ENCODE measurements around the gene ANKRD33B. TPM values are rescaled to one million over a fixed set of nuclear protein-coding genes. Genes with fewer than 3 reads are reported as not detected.
A peak's percentile ranks its signal among the peaks of the same experiment; 100 is the strongest.

The ANKRD33B gene
- total RNA-seq, 4 donors from 2014 or later = 4.4 to 17.2 (median 5.9) TPM

DNA sequence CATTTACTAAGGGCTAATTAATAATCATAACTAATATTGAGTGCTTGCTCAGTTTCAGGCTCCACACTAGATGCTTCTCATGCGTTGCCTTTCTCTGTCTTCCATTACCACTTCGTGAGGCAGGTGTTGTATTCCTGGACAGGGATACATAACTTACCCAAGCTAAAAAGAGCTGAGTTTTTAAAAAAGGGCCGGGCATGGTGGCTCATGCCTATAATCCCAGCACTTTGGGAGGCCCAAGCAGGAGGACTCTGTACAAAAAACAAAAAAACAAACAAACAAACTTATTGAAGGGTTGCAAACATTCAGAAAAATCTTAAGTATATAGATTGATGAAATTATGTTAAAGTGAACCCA lies 12.1 kb upstream of the ANKRD33B start:
- ATAC-seq = no peak
- H3K4me3 ChIP-seq = no peak overlapping the region
- H3K27ac ChIP-seq = peak overlapping the region in 3 of 4 donors; percentile 50 to 59 (median 54)
- WGBS, 2 donors (ENCODE audit: low coverage in 1 of 2) = 79% methylated on average over 2 of the region's 3 CpGs; no CpG with 5 or more reads in 1 of the 2 donors
- TF ChIP-seq POLR2A (IDR thresholded peaks at IDR 0.05) (no peak), POLR2AphosphoS5 (IDR thresholded peaks at IDR 0.05) (no peak), EP300 (IDR thresholded peaks at IDR 0.05) (no peak)
- TF ChIP-seq, protein P1, sequence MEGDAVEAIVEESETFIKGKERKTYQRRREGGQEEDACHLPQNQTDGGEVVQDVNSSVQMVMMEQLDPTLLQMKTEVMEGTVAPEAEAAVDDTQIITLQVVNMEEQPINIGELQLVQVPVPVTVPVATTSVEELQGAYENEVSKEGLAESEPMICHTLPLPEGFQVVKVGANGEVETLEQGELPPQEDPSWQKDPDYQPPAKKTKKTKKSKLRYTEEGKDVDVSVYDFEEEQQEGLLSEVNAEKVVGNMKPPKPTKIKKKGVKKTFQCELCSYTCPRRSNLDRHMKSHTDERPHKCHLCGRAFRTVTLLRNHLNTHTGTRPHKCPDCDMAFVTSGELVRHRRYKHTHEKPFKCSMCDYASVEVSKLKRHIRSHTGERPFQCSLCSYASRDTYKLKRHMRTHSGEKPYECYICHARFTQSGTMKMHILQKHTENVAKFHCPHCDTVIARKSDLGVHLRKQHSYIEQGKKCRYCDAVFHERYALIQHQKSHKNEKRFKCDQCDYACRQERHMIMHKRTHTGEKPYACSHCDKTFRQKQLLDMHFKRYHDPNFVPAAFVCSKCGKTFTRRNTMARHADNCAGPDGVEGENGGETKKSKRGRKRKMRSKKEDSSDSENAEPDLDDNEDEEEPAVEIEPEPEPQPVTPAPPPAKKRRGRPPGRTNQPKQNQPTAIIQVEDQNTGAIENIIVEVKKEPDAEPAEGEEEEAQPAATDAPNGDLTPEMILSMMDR (IDR thresholded peaks at IDR 0.05) = no peak
- H3K27me3 ChIP-seq = peaks cover 42% of the 10 kb centered on the region
- H3K36me3 ChIP-seq = no peaks in the 10 kb centered on the region
- H3K9me3 ChIP-seq = no peaks in the 10 kb centered on the region
- peaks cover 0 to 7% (median 0%) of the 10 kb centered on the region in 3 donors for H3K4me1 ChIP-seq

DNA sequence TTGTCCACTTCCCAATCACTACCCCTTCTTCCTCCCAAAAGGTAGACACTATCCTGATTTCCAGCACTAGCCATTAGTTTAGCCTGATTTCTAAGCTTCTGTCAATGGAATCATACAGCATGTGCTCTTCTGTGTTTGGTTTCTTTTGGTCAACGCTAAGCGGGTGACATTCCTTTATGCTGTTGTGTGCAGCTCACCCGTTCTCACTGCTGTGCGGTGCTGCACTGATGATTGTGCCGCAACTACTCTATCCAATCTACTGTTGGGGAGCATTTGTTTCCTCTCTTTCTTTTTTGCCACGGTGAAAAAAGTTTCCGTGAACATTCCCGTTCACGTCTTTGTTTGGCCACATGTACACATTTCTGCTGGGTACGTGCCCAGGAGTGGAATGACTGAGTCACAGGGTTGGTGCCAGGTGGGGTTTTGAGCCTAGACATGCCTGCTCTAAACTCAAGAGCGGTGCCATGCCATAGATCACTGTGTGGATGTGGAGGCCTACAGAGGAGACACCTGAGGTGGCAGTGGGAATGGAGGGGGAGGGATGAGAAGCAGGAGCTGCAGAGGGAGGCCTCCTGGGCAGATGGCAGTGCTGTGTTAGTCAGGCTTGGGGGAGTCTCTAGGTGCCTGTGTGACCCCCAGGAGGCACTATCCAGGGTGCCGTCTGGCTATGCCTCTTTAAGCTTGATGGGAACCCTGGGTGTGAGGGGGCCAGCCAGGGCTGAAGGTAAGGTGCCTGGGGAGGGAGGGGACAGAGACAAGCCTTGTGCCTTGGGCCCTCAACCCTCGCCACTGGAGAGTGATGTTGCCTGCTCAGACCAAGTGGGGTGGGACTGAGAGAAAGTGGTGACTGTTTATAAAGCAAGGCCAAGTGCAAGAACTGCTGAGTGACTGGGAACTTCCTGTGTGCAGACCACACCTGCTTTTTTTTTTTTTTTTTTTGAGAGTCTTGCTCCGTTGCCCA lies 11.4 kb upstream of the ANKRD33B start:
- H3K27me3 ChIP-seq = peaks cover 48% of the 10 kb centered on the region
- peak overlapping the region in 3 of 4 donors; percentile 50 to 59 (median 54) for H3K27ac ChIP-seq
- H3K9me3 ChIP-seq = no peaks in the 10 kb centered on the region
- H3K4me1 ChIP-seq = peaks cover 0 to 14% (median 0%) of the 10 kb centered on the region in 3 donors
- TF ChIP-seq POLR2AphosphoS5 (IDR thresholded peaks at IDR 0.05) = no peak
- TF ChIP-seq, protein P1 (IDR thresholded peaks at IDR 0.05) = no peak
- no peak for TF ChIP-seq POLR2A (IDR thresholded peaks at IDR 0.05)
- no peak for TF ChIP-seq EP300 (IDR thresholded peaks at IDR 0.05)
- H3K4me3 ChIP-seq = no peak overlapping the region
- 80 to 88% methylated on average over 1 to 13 of the region's 14 CpGs for WGBS, 2 donors (ENCODE audit: low coverage in 1 of 2)
- no peaks in the 10 kb centered on the region for H3K36me3 ChIP-seq
- ATAC-seq = no peak

DNA sequence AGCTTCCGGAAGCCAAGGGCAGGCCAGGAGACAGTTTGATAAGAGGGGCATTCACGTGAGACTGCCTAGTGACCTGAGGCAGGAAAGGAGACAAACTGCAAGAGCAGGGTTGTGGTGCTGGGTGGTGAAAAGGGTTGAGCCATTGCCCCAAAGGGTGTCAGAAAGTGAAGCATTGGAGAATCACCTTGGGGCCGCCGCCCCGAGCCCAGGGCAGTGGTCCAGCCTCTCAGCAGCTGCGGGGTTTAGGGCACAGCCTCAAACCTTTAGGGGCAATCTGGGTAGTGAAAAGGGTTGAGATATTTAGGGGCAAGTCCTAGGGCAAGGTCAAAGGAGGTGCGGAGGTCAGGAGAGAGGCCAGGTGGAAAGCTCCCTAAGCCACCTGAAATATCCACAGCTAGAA lies 10.4 kb upstream of the ANKRD33B start:
- Histone ChIP-seq H3K4me1 (peaks cover 0 to 16% (median 0%) of the 10 kb centered on the region in 3 donors), H3K4me3 (no peak overlapping the region), H3K27ac (no peak overlapping the region), H3K9me3 (no peaks in the 10 kb centered on the region), H3K36me3 (no peaks in the 10 kb centered on the region), H3K27me3 (peaks cover 53% of the 10 kb centered on the region)
- TF ChIP-seq POLR2AphosphoS5 (IDR thresholded peaks at IDR 0.05) = no peak
- no peak for TF ChIP-seq POLR2A (IDR thresholded peaks at IDR 0.05)
- TF ChIP-seq, protein P1 (IDR thresholded peaks at IDR 0.05) = no peak
- no peak for TF ChIP-seq EP300 (IDR thresholded peaks at IDR 0.05)
- no peak for ATAC-seq
- WGBS, 2 donors (ENCODE audit: low coverage in 1 of 2) = 88 to 100% methylated on average over 1 to 4 of the region's 7 CpGs

- Histone ChIP-seq H3K9me3 (no peaks in the 10 kb centered on the region), H3K36me3 (no peaks in the 10 kb centered on the region), H3K4me1 (peaks cover 0 to 16% (median 0%) of the 10 kb centered on the region in 3 donors), H3K27ac (no peak overlapping the region), H3K27me3 (peaks cover 53% of the 10 kb centered on the region), H3K4me3 (no peak overlapping the region)
- 65 to 78% methylated on average over 6 to 7 of the region's 8 CpGs for WGBS, 2 donors (ENCODE audit: low coverage in 1 of 2)
- no peak for TF ChIP-seq POLR2AphosphoS5 (IDR thresholded peaks at IDR 0.05)
- TF ChIP-seq, protein P1 (IDR thresholded peaks at IDR 0.05) = no peak
- TF ChIP-seq EP300 (IDR thresholded peaks at IDR 0.05) = no peak
- TF ChIP-seq POLR2A (IDR thresholded peaks at IDR 0.05) = no peak
- no peak for ATAC-seq
Observed at GRCh38 chr5:10555277-10555684, 8.6 kb upstream of the ANKRD33B start.
